Type B pancreatic cell (in vitro differentiated cells): ENCODE measurements around the gene GPHN. TPM values are rescaled to one million over a fixed set of nuclear protein-coding genes. Genes with fewer than 3 reads are reported as not detected.

ENCODE experiments used
- DNase-seq: peaks from one replicate; pipeline ENCODE4 v3.0.0; 2021; ENCODE audit warnings: mixed read lengths; ENCODE audit not compliant: unreplicated experiment; ENCODE audit errors: extremely low spot score
- H3K27ac Mint-ChIP-seq: 2 replicates; pipeline ENCODE4 v1.8.0; 2021; ENCODE audit warnings: mild to moderate bottlenecking, mixed read lengths
- H3K27me3 Mint-ChIP-seq: 2 replicates; pipeline ENCODE4 v1.8.0; 2021; ENCODE audit warnings: mixed read lengths
- H3K36me3 Mint-ChIP-seq: 2 replicates; pipeline ENCODE4 v1.8.0; 2021; ENCODE audit warnings: mixed read lengths
- H3K4me1 Mint-ChIP-seq: one replicate; pipeline ENCODE4 v1.8.0; 2021; ENCODE audit warnings: mixed read lengths; ENCODE audit not compliant: unreplicated experiment
- H3K4me3 Mint-ChIP-seq: 2 replicates; pipeline ENCODE4 v1.8.0; 2021; ENCODE audit warnings: mild to moderate bottlenecking, mixed read lengths
- H3K9me3 Mint-ChIP-seq: 2 replicates; pipeline ENCODE4 v1.8.0; 2021; ENCODE audit warnings: mixed read lengths
- CTCF ChIP-seq: fragments of 200-600 bp; sonication (generic); conservative IDR thresholded peaks from 2 replicates; pipeline ENCODE4 v1.5.0; 2021; ENCODE audit warnings: antibody characterized with exemption, mild to moderate bottlenecking
- total RNA-seq: library from RNA; stranded (reverse); gene quantifications from 2 replicates; pipeline ENCODE4 v1.2.1, GENCODE V29; 2021; ENCODE audit warnings: low replicate concordance

GPHN gene
- total RNA-seq, 1 donor from 2014 or later: 38.9 TPM

- Mint-ChIP-seq H3K27me3 (no peaks in the 10 kb centered on the region), H3K4me1 (no peaks in the 10 kb centered on the region), H3K9me3 (peaks cover 6% of the 10 kb centered on the region), H3K4me3 (no peak overlapping the region), H3K27ac (no peak overlapping the region), H3K36me3 (no peaks in the 10 kb centered on the region)
- DNase-seq: no peak
- TF ChIP-seq CTCF: no peak
These were observed 35.7 kb upstream of the GPHN start for GRCh38 chr14:66472251-66472650.

GRCh38 chr14:66473223-66473622, 34.7 kb upstream of the GPHN start:
- peaks cover 6% of the 10 kb centered on the region for H3K9me3 Mint-ChIP-seq
- no peak for DNase-seq
- no peak for TF ChIP-seq CTCF
- H3K4me3 Mint-ChIP-seq: no peak overlapping the region
- no peaks in the 10 kb centered on the region for H3K27me3 Mint-ChIP-seq
- no peaks in the 10 kb centered on the region for H3K4me1 Mint-ChIP-seq
- H3K27ac Mint-ChIP-seq: no peak overlapping the region
- no peaks in the 10 kb centered on the region for H3K36me3 Mint-ChIP-seq

GRCh38 chr14:66476964-66477363, 31.0 kb upstream of the GPHN start:
- no peak for DNase-seq
- no peak overlapping the region for H3K27ac Mint-ChIP-seq
- H3K27me3 Mint-ChIP-seq: no peaks in the 10 kb centered on the region
- TF ChIP-seq CTCF: no peak
- H3K9me3 Mint-ChIP-seq: no peaks in the 10 kb centered on the region
- H3K4me3 Mint-ChIP-seq: no peak overlapping the region
- H3K36me3 Mint-ChIP-seq: no peaks in the 10 kb centered on the region
- no peaks in the 10 kb centered on the region for H3K4me1 Mint-ChIP-seq

- TF ChIP-seq CTCF: no peak
- no peak overlapping the region for H3K27ac Mint-ChIP-seq
- H3K27me3 Mint-ChIP-seq: no peaks in the 10 kb centered on the region
- no peaks in the 10 kb centered on the region for H3K9me3 Mint-ChIP-seq
- no peaks in the 10 kb centered on the region for H3K4me1 Mint-ChIP-seq
- H3K36me3 Mint-ChIP-seq: no peaks in the 10 kb centered on the region
- no peak for DNase-seq
- no peak overlapping the region for H3K4me3 Mint-ChIP-seq
These were observed 30.4 kb upstream of the GPHN start for GRCh38 chr14:66477567-66477966.

GRCh38 chr14:66482873-66483272, 25.1 kb upstream of the GPHN start:
- H3K4me3 Mint-ChIP-seq: no peak overlapping the region
- peaks cover 8% of the 10 kb centered on the region for H3K9me3 Mint-ChIP-seq
- no peak overlapping the region for H3K27ac Mint-ChIP-seq
- H3K4me1 Mint-ChIP-seq: no peaks in the 10 kb centered on the region
- H3K36me3 Mint-ChIP-seq: no peaks in the 10 kb centered on the region
- no peak for TF ChIP-seq CTCF
- H3K27me3 Mint-ChIP-seq: no peaks in the 10 kb centered on the region
- no peak for DNase-seq

- TF ChIP-seq CTCF: no peak
- no peak for DNase-seq
- Mint-ChIP-seq H3K27ac (no peak overlapping the region), H3K9me3 (peaks cover 8% of the 10 kb centered on the region), H3K27me3 (no peaks in the 10 kb centered on the region), H3K4me1 (no peaks in the 10 kb centered on the region), H3K4me3 (no peak overlapping the region), H3K36me3 (no peaks in the 10 kb centered on the region)
These were observed 24.6 kb upstream of the GPHN start for GRCh38 chr14:66483322-66483721.
